OCI-LY1 (cell line): ENCODE data around the gene PNMA8C.

Experiments used
- EZH2 ChIP-seq: fragments of 200-600 bp; sonication (generic), shearing (Covaris generic); IDR thresholded peaks from 2 replicates; pipeline ENCODE4 v1.8.0; 2017; ENCODE audit warnings: borderline replicate concordance, mixed run types, mild to moderate bottlenecking, antibody characterized with exemption, low read length, moderate library complexity, mixed read lengths
- TF ChIP-seq, protein P1 (sequence below): fragments of 200-600 bp; sonication (generic), shearing (Covaris generic); IDR thresholded peaks from 2 replicates; pipeline ENCODE4 v1.5.1; 2017; ENCODE audit warnings: mild to moderate bottlenecking, antibody characterized with exemption, low read length, moderate library complexity, mixed read lengths

DNA sequence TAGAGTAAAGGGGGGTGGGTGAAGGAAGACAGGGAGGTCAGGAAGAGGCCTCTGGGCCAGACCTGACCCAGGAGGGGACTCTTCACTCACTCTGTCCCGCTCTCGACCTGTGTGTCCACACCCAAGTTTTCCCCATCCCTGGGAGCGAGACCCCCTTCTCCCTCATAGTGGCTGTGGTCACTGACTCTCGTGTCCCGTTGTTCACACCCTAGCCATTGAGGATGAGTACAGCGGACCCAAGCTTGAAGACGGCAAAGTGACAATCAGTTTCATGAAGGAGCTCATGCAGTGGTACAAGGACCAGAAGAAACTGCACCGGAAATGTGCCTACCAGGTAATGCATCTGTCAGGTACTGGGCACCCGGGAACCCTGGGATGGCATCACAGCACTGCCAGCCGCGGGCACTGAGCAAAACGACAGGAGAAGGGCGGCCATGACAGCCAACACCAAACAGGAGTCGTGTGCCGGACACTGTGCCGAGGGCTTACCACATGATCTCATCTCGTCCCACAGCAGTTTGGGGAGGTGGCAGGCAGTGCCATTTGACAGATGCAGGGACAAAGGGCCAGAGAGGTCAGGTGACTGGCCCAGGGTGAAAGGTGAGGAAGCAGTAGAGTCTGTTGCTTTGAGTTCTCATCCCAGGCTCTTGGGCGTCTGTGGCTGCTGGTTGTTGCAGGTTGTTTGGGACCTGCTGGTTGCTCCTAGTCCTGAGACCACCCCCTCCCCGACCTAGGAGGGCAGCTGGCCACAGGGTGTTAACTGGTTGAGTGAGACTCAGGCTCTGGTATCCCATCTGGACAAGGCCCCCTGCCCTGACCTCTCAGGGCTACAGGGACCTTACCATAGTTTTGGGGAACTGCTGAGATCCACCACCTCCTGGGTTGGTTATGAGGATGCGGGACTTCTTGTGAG, 52.2 kb downstream of the PNMA8C start:
- TF ChIP-seq, protein P1, sequence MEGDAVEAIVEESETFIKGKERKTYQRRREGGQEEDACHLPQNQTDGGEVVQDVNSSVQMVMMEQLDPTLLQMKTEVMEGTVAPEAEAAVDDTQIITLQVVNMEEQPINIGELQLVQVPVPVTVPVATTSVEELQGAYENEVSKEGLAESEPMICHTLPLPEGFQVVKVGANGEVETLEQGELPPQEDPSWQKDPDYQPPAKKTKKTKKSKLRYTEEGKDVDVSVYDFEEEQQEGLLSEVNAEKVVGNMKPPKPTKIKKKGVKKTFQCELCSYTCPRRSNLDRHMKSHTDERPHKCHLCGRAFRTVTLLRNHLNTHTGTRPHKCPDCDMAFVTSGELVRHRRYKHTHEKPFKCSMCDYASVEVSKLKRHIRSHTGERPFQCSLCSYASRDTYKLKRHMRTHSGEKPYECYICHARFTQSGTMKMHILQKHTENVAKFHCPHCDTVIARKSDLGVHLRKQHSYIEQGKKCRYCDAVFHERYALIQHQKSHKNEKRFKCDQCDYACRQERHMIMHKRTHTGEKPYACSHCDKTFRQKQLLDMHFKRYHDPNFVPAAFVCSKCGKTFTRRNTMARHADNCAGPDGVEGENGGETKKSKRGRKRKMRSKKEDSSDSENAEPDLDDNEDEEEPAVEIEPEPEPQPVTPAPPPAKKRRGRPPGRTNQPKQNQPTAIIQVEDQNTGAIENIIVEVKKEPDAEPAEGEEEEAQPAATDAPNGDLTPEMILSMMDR = no peak
- TF ChIP-seq EZH2 = no peak
